Endothelial cell of umbilical vein (primary cell): Measurements from ENCODE around the gene ABCC4. TPM values are rescaled to one million over a fixed set of nuclear protein-coding genes. Genes with fewer than 3 reads are reported as not detected.
A peak's percentile ranks its signal among the peaks of the same experiment; 100 is the strongest.

Experiments
- BruUV-seq: library from RNA; stranded (reverse); fragments of 400-500 nt; replicated peaks from 2 replicates; lab custom pipeline; 2021; lab: Mats Ljungman, UMichigan
- CTCF ChIA-PET: fragments of 300-600, 350-600 bp; sonication (Branson Sonifier 250); formaldehyde crosslinking; loops from one replicate; lab custom pipeline; 2021; ENCODE audit warnings: antibody characterized with exemption, inconsistent platforms; lab: Charles Lee
- POLR2A ChIA-PET: fragments of 300-600, 350-600 bp; sonication (Branson Sonifier 250); formaldehyde crosslinking; loops from one replicate; lab custom pipeline; 2021; ENCODE audit warnings: antibody characterized with exemption, inconsistent platforms; lab: Charles Lee
- DNase-seq: peaks from one replicate; pipeline ENCODE4 v3.0.0-alpha.2; 2011; ENCODE audit warnings: low read depth, low spot score
- FAIRE-seq: peaks from 2 replicates; lab custom pipeline; 2011; peaks lifted over from hg19 to GRCh38; lab: Jason Lieb, UNC
- H2AFZ ChIP-seq: 2 replicates; pipeline ENCODE4 v1.6.0; 2012; ENCODE audit warnings: low read depth, low read length, control low read depth, inconsistent platforms
- H3K27ac ChIP-seq: 2 replicates; pipeline ENCODE4 v1.5.1; 2011; ENCODE audit warnings: low read depth, mild to moderate bottlenecking, control low read depth, low read length, moderate library complexity; ENCODE audit not compliant: insufficient read depth
- H3K27me3 ChIP-seq, 2 experiments: 2 replicates each; pipeline versions ENCODE4 v1.6.0 to v1.6.1; 2011; ENCODE audit warnings: low read length in 2 of 2, mixed read lengths in 1 of 2; ENCODE audit not compliant: control insufficient read depth in 2 of 2, insufficient read depth in 2 of 2
- H3K36me3 ChIP-seq, 2 experiments: 2 replicates in 1 of 2; 3 replicates in 1 of 2; pipeline ENCODE4 v1.5.1; 2011; ENCODE audit warnings: low read length in 2 of 2, mild to moderate bottlenecking in 1 of 2, moderate library complexity in 1 of 2; ENCODE audit not compliant: control insufficient read depth in 2 of 2, insufficient read depth in 2 of 2; ENCODE audit errors: extremely low read depth in 1 of 2
- H3K4me1 ChIP-seq: 3 replicates; pipeline ENCODE4 v1.5.1; 2011; ENCODE audit warnings: mild to moderate bottlenecking, low read length; ENCODE audit not compliant: control insufficient read depth, insufficient read depth; ENCODE audit errors: extremely low read depth
- H3K4me2 ChIP-seq: 2 replicates; pipeline ENCODE4 v1.6.1; 2011; ENCODE audit warnings: low read length, control low read depth, mixed read lengths; ENCODE audit not compliant: insufficient read depth
- H3K4me3 ChIP-seq, 3 experiments: fragments of 200-600 bp in 1 of 3; sonication (generic), shearing (Covaris generic) in 1 of 3; replicated peaks in 1 of 3; 2 replicates each; pipeline ENCODE4 v1.5.1; 2011 to 2016; ENCODE audit warnings: control low read depth in 3 of 3, low read length in 3 of 3, mild to moderate bottlenecking in 2 of 3, inconsistent platforms in 1 of 3, low read depth in 1 of 3, moderate library complexity in 1 of 3; ENCODE audit not compliant: insufficient read depth in 1 of 3
- H3K79me2 ChIP-seq: 2 replicates; pipeline ENCODE4 v1.6.0; 2012; ENCODE audit warnings: low read length, inconsistent platforms; ENCODE audit not compliant: control insufficient read depth, insufficient read depth
- H3K9ac ChIP-seq: replicated peaks from 2 replicates; pipeline ENCODE3; 2011; ENCODE audit warnings: low read length, control low read depth; ENCODE audit not compliant: insufficient read depth; ENCODE audit errors: extremely low read depth
- H3K9me1 ChIP-seq: replicated peaks from 3 replicates; pipeline ENCODE4 v1.6.0; 2011; ENCODE audit warnings: mild to moderate bottlenecking, low read length; ENCODE audit not compliant: control insufficient read depth, insufficient read depth; ENCODE audit errors: extremely low read depth
- H3K9me3 ChIP-seq: replicated peaks from 2 replicates; pipeline ENCODE4 v1.5.1; 2012; ENCODE audit warnings: low read length, inconsistent platforms; ENCODE audit not compliant: control insufficient read depth, insufficient read depth
- H4K20me1 ChIP-seq: replicated peaks from 2 replicates; pipeline ENCODE3; 2011; ENCODE audit warnings: mild to moderate bottlenecking, low read length; ENCODE audit not compliant: control insufficient read depth, insufficient read depth; ENCODE audit errors: extremely low read depth
- CTCF ChIP-seq, 2 donors: IDR thresholded peaks; 1 replicate in 1 of 2; 2 replicates in 1 of 2; pipeline ENCODE4 v1.5.1; 2011; ENCODE audit warnings: low read length in 2 of 2, mild to moderate bottlenecking in 2 of 2, moderate library complexity in 2 of 2, control low read depth in 1 of 2, inconsistent platforms in 1 of 2, low read depth in 1 of 2; ENCODE audit not compliant: insufficient read depth in 1 of 2; ENCODE audit errors: extremely low read depth in 1 of 2
- EZH2 ChIP-seq: IDR thresholded peaks from 2 replicates; pipeline ENCODE4 v1.6.1; 2012; ENCODE audit warnings: borderline replicate concordance, low read depth, mild to moderate bottlenecking, moderate library complexity, low read length, inconsistent platforms; ENCODE audit not compliant: severe bottlenecking
- FOS ChIP-seq: IDR thresholded peaks from 2 replicates; pipeline ENCODE4 v1.6.1; 2011; ENCODE audit warnings: mild to moderate bottlenecking, low read length, moderate library complexity, borderline replicate concordance; ENCODE audit not compliant: insufficient read depth
- GATA2 ChIP-seq: IDR thresholded peaks from 2 replicates; pipeline ENCODE4 v1.7.0; 2011; ENCODE audit warnings: low read depth, mild to moderate bottlenecking, moderate library complexity, mixed read lengths, low read length; ENCODE audit not compliant: insufficient read length, insufficient read depth
- JUN ChIP-seq: IDR thresholded peaks from 2 replicates; pipeline ENCODE4 v1.6.1; 2011; ENCODE audit warnings: borderline replicate concordance, low read depth; ENCODE audit not compliant: insufficient read length, insufficient read depth
- MAX ChIP-seq: IDR thresholded peaks from 2 replicates; pipeline ENCODE4 v1.6.1; 2011; ENCODE audit not compliant: insufficient read depth, insufficient read length
- MYC ChIP-seq: IDR thresholded peaks from one replicate; pipeline ENCODE4 v1.6.1; 2011; ENCODE audit warnings: mild to moderate bottlenecking, low read depth, low read length
- POLR2A ChIP-seq: IDR thresholded peaks from 2 replicates; pipeline ENCODE4 v1.6.1; 2012; ENCODE audit warnings: low read depth, mild to moderate bottlenecking, control low read depth, low read length
- POLR2AphosphoS5 ChIP-seq: IDR thresholded peaks from 2 replicates; pipeline ENCODE4 v1.6.1; 2012; ENCODE audit warnings: low read depth, mild to moderate bottlenecking, control low read depth, low read length, moderate library complexity; ENCODE audit not compliant: insufficient read depth
- dilution Hi-C: fragments of 300-500 bp; cut with MboI; formaldehyde crosslinking; loops from one replicate; pipeline ENCODE4 v1.15.0; 2019; ENCODE audit warnings: low sequenced_read_pairs; ENCODE audit not compliant: extremely low pct_ligation_motif_present
- intact Hi-C: fragments of 100-400 bp; cut with micrococcal nuclease; formaldehyde crosslinking; loops from one replicate; pipeline ENCODE4 v1.10.0; 2022
- polyA plus RNA-seq, 4 experiments: library from polyadenylated mRNA; depleted of rRNA in 3 of 4; stranded (reverse) in 3 of 4; unstranded in 1 of 4; fragments of >200 nt; gene quantifications; 2 replicates each; pipeline versions ENCODE4 v1.2.1 to v1.2.3, GENCODE V29; 2011 to 2012; ENCODE audit warnings: missing spikeins in 1 of 4
- total RNA-seq: library from RNA; stranded (reverse); gene quantifications from 2 replicates; pipeline ENCODE4 v1.2.3, GENCODE V29; 2021

ABCC4 gene
- total and polyA plus RNA-seq, 2 donors (not counting 3 experiments of a cell fraction or from before 2014, with no cell fraction given), result 9.2 to 15.9 TPM

- no peaks in the 10 kb centered on the region for H3K9me1 ChIP-seq
- BruUV-seq, result no TSS peak
- no peaks in the 10 kb centered on the region for H3K79me2 ChIP-seq
- intact Hi-C loops, result loop anchor here (1.0 kb wide), 1 partner anchor 71 kb away; no protein-coding TSS in a partner anchor
- POLR2A ChIA-PET, result no interaction called here
- no peak overlapping the region for H3K4me2 ChIP-seq
- peaks cover 23% of the 10 kb centered on the region for H3K4me1 ChIP-seq
- no peaks in the 10 kb centered on the region for H3K36me3 ChIP-seq
- no peaks in the 10 kb centered on the region for H4K20me1 ChIP-seq
- H2AFZ ChIP-seq, result no peak overlapping the region
- H3K27ac ChIP-seq, result peak overlapping the region; percentile 41
- no peaks in the 10 kb centered on the region for H3K27me3 ChIP-seq
- no peak for DNase-seq
- TF ChIP-seq POLR2AphosphoS5 (no peak), MAX (no peak), EZH2 (no peak)
- no peaks in the 10 kb centered on the region for H3K9me3 ChIP-seq
- H3K4me3 ChIP-seq, result no peak overlapping the region
- dilution Hi-C loops, result no loop called here
- no peak for FAIRE-seq
- CTCF ChIA-PET, result no interaction called here
- no peak overlapping the region for H3K9ac ChIP-seq
Measured at GRCh38 chr13:95083066-95083465, 218.2 kb downstream of the ABCC4 start.

- Histone ChIP-seq H3K27me3 (no peaks in the 10 kb centered on the region), H3K4me1 (no peaks in the 10 kb centered on the region), H2AFZ (no peak overlapping the region), H3K4me2 (no peak overlapping the region), H3K27ac (no peak overlapping the region), H4K20me1 (no peaks in the 10 kb centered on the region), H3K9me3 (no peaks in the 10 kb centered on the region), H3K9ac (no peak overlapping the region), H3K9me1 (no peaks in the 10 kb centered on the region), H3K36me3 (no peaks in the 10 kb centered on the region), H3K4me3 (no peak overlapping the region), H3K79me2 (no peaks in the 10 kb centered on the region)
- DNase-seq (no peak), FAIRE-seq (no peak)
- CTCF ChIA-PET, result interaction anchor here (0.6 kb wide), 1 partner anchor 114 kb away, joined by 6 read pairs; no protein-coding TSS in a partner anchor
- TF ChIP-seq MYC (no peak), EZH2 (no peak), CTCF (IDR thresholded peaks at IDR 0.05; ENCODE audit: extremely low read depth in 1 of 2, insufficient read depth in 1 of 2, low read depth in 1 of 2, low read length in 2 of 2) (no peak), POLR2AphosphoS5 (no peak), FOS (no peak), GATA2 (no peak), JUN (no peak), POLR2A (no peak), MAX (no peak)
- POLR2A ChIA-PET, result no interaction called here
- dilution Hi-C loops, result no loop called here
- intact Hi-C loops, result no loop called here
- no TSS peak for BruUV-seq
Measured at GRCh38 chr13:95075506-95075905, 225.7 kb downstream of the ABCC4 start.
